Keratinocyte (primary cell): ENCODE results near the gene E4F1. TPM values are rescaled to one million over a fixed set of nuclear protein-coding genes. Genes with fewer than 3 reads are reported as not detected.

ENCODE experiments used
- DNase-seq: peaks from one replicate; pipeline ENCODE4 v3.0.0-alpha.2; 2011; ENCODE audit warnings: low read depth, missing footprints, low spot score
- FAIRE-seq: peaks from 2 replicates; lab custom pipeline; 2011; peaks lifted over from hg19 to GRCh38; lab: Jason Lieb, UNC
- H2AFZ ChIP-seq: 2 replicates; pipeline ENCODE4 v1.6.0; 2012; ENCODE audit warnings: low read length, control low read depth, inconsistent platforms; ENCODE audit not compliant: control insufficient read depth
- H3K27ac ChIP-seq: 2 replicates; pipeline ENCODE4 v1.5.1; 2011; ENCODE audit warnings: low read length; ENCODE audit not compliant: control insufficient read depth, insufficient read depth
- H3K27me3 ChIP-seq: 3 replicates; pipeline ENCODE4 v1.6.0; 2011; ENCODE audit warnings: low read length; ENCODE audit not compliant: control insufficient read depth, insufficient read depth; ENCODE audit errors: extremely low read depth
- H3K36me3 ChIP-seq, 2 experiments: 2 replicates in 1 of 2; 3 replicates in 1 of 2; pipeline ENCODE4 v1.5.1; 2011; ENCODE audit warnings: low read length in 2 of 2, mild to moderate bottlenecking in 1 of 2; ENCODE audit not compliant: control insufficient read depth in 2 of 2, insufficient read depth in 2 of 2; ENCODE audit errors: extremely low read depth in 1 of 2
- H3K4me1 ChIP-seq: 3 replicates; pipeline ENCODE4 v1.5.1; 2011; ENCODE audit warnings: low read length; ENCODE audit not compliant: control insufficient read depth, insufficient read depth; ENCODE audit errors: extremely low read depth
- H3K4me2 ChIP-seq: 3 replicates; pipeline ENCODE4 v1.6.0; 2011; ENCODE audit warnings: low read depth, low read length; ENCODE audit not compliant: control insufficient read depth, insufficient read depth; ENCODE audit errors: extremely low read depth
- H3K4me3 ChIP-seq, 3 experiments: fragments of 200-600 bp in 1 of 3; sonication (generic) in 1 of 3; 2 replicates in 2 of 3; 3 replicates in 1 of 3; pipeline ENCODE4 v1.5.1; 2011 to 2016; ENCODE audit warnings: low read length in 3 of 3, mild to moderate bottlenecking in 3 of 3, control low read depth in 2 of 3, inconsistent platforms in 1 of 3, low read depth in 1 of 3, mixed read lengths in 1 of 3, mixed run types in 1 of 3, moderate library complexity in 1 of 3; ENCODE audit not compliant: control insufficient read depth in 2 of 3, insufficient read depth in 2 of 3; ENCODE audit errors: extremely low read depth in 1 of 3
- H3K79me2 ChIP-seq: 2 replicates; pipeline ENCODE4 v1.6.0; 2012; ENCODE audit warnings: low read length; ENCODE audit not compliant: control insufficient read depth, insufficient read depth
- H3K9ac ChIP-seq: 3 replicates; pipeline ENCODE4 v1.6.0; 2011; ENCODE audit warnings: low read length; ENCODE audit not compliant: control insufficient read depth, insufficient read depth; ENCODE audit errors: extremely low read depth
- H3K9me1 ChIP-seq: 3 replicates; pipeline ENCODE4 v1.6.0; 2011; ENCODE audit warnings: low read length; ENCODE audit not compliant: control insufficient read depth, insufficient read depth; ENCODE audit errors: extremely low read depth
- H3K9me3 ChIP-seq: 2 replicates; pipeline ENCODE4 v1.5.1; 2012; ENCODE audit warnings: low read depth, low read length; ENCODE audit not compliant: control insufficient read depth
- H4K20me1 ChIP-seq: 3 replicates; pipeline ENCODE4 v1.6.0; 2011; ENCODE audit warnings: low read length; ENCODE audit not compliant: control insufficient read depth, insufficient read depth; ENCODE audit errors: extremely low read depth
- CTCF ChIP-seq, 3 experiments: IDR thresholded peaks in 1 of 3; conservative IDR thresholded peaks in 1 of 3; optimal IDR thresholded peaks in 1 of 3; 2 replicates in 2 of 3; 3 replicates in 1 of 3; pipeline versions ENCODE3 to v1.5.1; 2011; ENCODE audit warnings: low read length in 3 of 3, mild to moderate bottlenecking in 3 of 3, moderate library complexity in 2 of 3, control low read depth in 1 of 3, inconsistent platforms in 1 of 3; ENCODE audit not compliant: insufficient read depth in 2 of 3; ENCODE audit errors: extremely low read depth in 1 of 3
- EZH2 ChIP-seq: IDR thresholded peaks from one replicate; pipeline ENCODE4 v1.6.1; 2012; ENCODE audit warnings: inconsistent platforms, mild to moderate bottlenecking, low read length, moderate library complexity
- dilution Hi-C: fragments of 300-500 bp; cut with MboI; formaldehyde crosslinking; loops from one replicate; pipeline ENCODE4 v1.7.0; 2020; ENCODE audit warnings: low sequenced_read_pairs; ENCODE audit not compliant: extremely low pct_ligation_motif_present
- polyA plus RNA-seq, 5 experiments: library from polyadenylated mRNA; depleted of rRNA in 3 of 5; stranded (reverse) in 3 of 5; stranded (forward) in 1 of 5; unstranded in 1 of 5; fragments of >200 nt; gene quantifications; 1 replicate in 1 of 5; 2 replicates in 3 of 5; 3 replicates in 1 of 5; pipeline versions ENCODE4 v1.2.1 to v1.2.3, GENCODE V29; 2011 to 2012; ENCODE audit warnings: missing spikeins in 2 of 5, low read depth in 1 of 5, low replicate concordance in 1 of 5

The E4F1 gene
- polyA plus RNA-seq, 1 donor (not counting 4 experiments of a cell fraction or from before 2014, with no cell fraction given): 10.5 TPM

DNA sequence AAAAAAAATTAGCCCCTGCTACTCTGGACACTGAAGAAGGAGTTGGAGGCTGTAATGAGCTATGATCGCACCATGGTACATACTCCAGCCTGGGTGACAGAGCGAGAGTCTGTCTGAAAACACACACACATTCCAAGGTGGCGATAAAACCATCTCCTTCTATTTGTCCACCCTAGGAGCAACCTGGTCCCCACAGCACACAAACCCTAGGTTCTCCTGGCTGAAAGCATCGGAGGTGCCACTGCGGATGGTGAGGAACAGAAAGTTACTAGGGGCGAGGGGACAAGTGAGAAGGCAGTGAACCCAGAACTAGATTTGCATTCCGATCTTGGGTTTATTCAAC is 29.4 kb downstream of the E4F1 start:
- TF ChIP-seq EZH2: no peak
- no peak for TF ChIP-seq CTCF (optimal IDR thresholded peaks at IDR 0.05 in 1 of 3, IDR thresholded peaks at IDR 0.05 in 1 of 3, conservative IDR thresholded peaks at IDR 0.05 in 1 of 3; ENCODE audit: extremely low read depth in 1 of 3, insufficient read depth in 2 of 3, low read length in 3 of 3)
- Histone ChIP-seq H3K4me2 (no peak overlapping the region), H3K9ac (no peak overlapping the region), H3K4me3 (no peak overlapping the region), H3K27ac (peak overlapping the region; percentile 67), H3K79me2 (peaks cover 27% of the 10 kb centered on the region), H4K20me1 (peaks cover 18% of the 10 kb centered on the region), H3K27me3 (no peaks in the 10 kb centered on the region), H2AFZ (no peak overlapping the region), H3K9me1 (no peaks in the 10 kb centered on the region), H3K9me3 (no peaks in the 10 kb centered on the region), H3K4me1 (peaks cover 17% of the 10 kb centered on the region), H3K36me3 (peaks cover 28 to 31% of the 10 kb centered on the region in 2 experiments)
- DNase-seq (no peak), FAIRE-seq (no peak)
- dilution Hi-C loops: no loop called here

DNA sequence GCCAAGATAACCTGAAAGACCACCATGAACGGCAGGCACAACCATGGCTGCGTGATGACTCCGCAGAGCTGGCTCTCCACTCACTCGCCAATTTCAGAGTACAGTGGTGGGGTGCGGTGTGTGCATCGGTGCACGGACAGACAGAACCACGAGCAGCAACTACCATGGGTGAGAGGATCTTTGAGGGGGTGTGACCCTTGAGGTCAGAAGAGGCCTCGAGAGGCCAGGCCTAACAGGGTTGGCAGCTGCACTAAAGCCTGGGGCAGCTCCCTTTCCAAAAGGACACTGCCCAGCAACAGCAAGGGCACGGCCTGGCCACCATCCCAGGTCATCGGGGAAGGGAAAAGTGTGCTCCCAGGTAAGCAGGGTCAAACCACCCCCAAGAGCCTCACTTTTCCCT is 29.9 kb downstream of the E4F1 start:
- dilution Hi-C loops: no loop called here
- H2AFZ ChIP-seq: no peak overlapping the region

More for the DNA sequence above, 29.9 kb downstream of the E4F1 start:
- peaks cover 17% of the 10 kb centered on the region for H3K4me1 ChIP-seq
- H3K4me3 ChIP-seq: no peak overlapping the region
- H3K36me3 ChIP-seq: peaks cover 30 to 32% of the 10 kb centered on the region in 2 experiments
- TF ChIP-seq CTCF (optimal IDR thresholded peaks at IDR 0.05 in 1 of 3, IDR thresholded peaks at IDR 0.05 in 1 of 3, conservative IDR thresholded peaks at IDR 0.05 in 1 of 3; ENCODE audit: extremely low read depth in 1 of 3, insufficient read depth in 2 of 3, low read length in 3 of 3) (no peak), EZH2 (no peak)
- no peak overlapping the region for H3K27ac ChIP-seq
- H3K9me1 ChIP-seq: no peaks in the 10 kb centered on the region
- H3K27me3 ChIP-seq: no peaks in the 10 kb centered on the region
- H3K9me3 ChIP-seq: no peaks in the 10 kb centered on the region
- DNase-seq (no peak), FAIRE-seq (no peak)
- H3K9ac ChIP-seq: no peak overlapping the region
- no peak overlapping the region for H3K4me2 ChIP-seq
- H4K20me1 ChIP-seq: peaks cover 19% of the 10 kb centered on the region
- peaks cover 31% of the 10 kb centered on the region for H3K79me2 ChIP-seq
